Activated CD8-positive, alpha-beta memory T cell treated with anti-CD3 and anti-CD28 coated beads, Interleukin-2, amount 50 U/mL, for 4 hours (primary cell): ENCODE measurements around the gene PAIP2.
"Not testable (repeated sequence)": the region's sequence is repeated elsewhere in the genome, so short reads cannot be mapped to it uniquely, and the experiment has no call there.

Experiments
- DNase-seq: peaks from one replicate; pipeline ENCODE4 v3.0.0-alpha.2; 2020

PAIP2 gene

DNA sequence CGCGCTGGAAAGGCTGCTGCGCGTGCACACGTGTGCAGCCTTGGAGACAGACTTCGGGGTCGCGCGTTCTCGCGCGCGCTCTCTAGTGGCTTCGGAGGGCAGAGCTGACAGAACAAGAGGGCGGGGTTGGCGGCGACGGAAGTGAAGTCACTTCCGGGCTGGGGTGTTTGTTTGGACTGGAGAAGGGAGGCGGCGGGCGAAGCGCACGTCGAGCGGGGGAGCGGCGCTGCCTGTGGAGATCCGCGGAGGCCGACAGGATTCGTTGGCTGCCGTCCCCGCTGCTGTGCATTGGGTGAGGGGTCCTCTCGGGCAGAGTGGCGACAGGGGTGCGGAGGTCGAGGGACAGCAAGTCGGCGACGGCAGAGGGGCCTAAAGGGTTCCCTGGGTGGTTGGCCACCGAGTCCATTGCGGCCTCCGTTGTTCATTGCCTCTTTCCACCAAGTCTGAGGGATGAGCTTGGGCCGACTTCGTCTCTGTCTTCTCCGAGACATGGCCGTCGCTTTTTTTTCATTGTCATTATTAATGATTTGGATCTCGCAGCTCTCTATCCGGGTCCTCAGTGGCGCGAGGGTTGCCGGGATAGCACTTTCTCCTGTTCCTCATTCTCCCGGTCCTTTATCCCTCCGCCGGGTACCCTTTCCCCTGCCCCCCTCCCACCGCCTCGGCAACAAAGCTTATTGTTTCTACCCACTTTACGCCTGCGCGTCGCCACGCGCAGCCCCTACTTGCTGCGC, at the start of gene PAIP2:
Gene PAIP2 (plus strand): TSS at position 166 of the 734 bp plus-strand sequence. CDS start 21,931 bp downstream, outside the sequence.
- peak; percentile 98 for DNase-seq

- no peak for DNase-seq
Measured at GRCh38 chr5:139293202-139293506, 48.5 kb upstream of the PAIP2 start.

- peak; percentile 93 for DNase-seq
Measured at GRCh38 chr5:139293507-139294373, 47.9 kb upstream of the PAIP2 start, which contains the start of gene MATR3. TSS of gene MATR3 (plus strand) at chr5:139293740. CDS start at chr5:139307416, 13,676 bp downstream.

- peak; percentile 53 for DNase-seq
Measured at GRCh38 chr5:139294374-139295165, 47.1 kb upstream of the PAIP2 start.

DNA sequence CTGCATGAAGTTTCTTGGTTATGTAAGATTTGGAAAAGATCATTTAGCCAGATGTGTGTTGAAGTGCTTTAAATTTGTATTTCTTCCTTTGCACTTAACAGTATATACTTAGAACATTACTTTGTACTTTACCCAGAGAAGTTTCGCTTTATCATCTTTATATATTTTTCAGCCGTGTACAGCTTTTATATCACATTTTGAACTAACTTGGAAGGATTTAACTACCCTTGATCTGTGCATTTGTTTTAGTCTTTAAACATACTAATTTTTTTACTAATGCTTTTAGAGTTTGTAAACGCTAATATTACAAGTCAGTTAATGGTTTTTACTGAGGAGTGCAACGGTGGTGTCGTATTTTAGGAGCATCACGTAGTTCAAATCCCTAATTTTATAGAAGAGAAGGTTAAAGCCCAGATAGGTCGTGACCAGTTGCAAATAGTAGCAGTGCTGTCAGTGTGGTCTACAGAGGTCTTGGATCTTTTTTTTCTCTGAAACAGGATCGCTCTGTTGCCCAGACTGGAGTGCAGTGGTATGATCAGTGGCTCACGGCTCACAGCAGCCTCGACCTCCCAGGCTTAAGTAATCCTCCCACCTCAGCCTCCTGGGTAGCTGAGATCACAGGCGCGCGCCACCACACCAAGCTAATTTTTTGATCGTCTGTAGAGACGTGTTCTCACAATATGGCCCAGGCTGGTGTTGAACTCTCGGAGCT, 46.2 kb upstream of the PAIP2 start:
- no peak for DNase-seq

GRCh38 chr5:139296198-139296597, 45.5 kb upstream of the PAIP2 start:
- no peak for DNase-seq

GRCh38 chr5:139296862-139297326, 44.8 kb upstream of the PAIP2 start:
- DNase-seq, result no peak

DNA sequence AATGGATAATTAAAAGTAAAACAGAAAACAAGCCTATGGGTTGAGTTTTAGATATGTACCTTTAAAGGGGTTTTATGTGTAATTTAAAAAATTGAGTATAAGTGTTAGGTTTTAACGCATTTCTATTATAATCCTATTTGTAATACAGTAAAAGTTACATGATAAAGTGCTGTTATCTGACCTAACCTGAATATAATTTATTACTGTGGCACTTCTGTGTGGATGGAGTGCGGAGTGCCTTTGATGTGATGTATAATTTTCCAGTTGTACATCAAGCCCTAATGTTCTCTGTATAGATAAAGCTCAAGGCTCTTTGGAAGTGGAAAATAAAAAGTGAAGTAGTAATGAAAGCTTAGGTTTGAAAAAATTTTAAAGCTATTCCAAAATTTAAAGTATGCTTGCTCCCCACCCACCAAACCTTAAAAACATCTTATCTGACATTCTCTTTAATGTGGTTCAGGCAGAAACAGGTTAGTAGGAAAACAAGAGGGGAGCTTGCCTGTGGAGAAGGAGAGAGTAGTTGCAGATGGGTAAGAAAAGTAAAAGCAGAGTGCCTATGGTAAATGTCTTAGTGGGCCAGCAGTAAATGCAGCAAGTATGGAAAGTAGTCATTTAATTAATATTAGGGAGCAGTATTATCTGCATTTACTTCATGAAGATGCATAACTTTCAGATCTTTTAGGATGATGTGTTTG, 44.1 kb upstream of the PAIP2 start:
- no peak for DNase-seq

DNA sequence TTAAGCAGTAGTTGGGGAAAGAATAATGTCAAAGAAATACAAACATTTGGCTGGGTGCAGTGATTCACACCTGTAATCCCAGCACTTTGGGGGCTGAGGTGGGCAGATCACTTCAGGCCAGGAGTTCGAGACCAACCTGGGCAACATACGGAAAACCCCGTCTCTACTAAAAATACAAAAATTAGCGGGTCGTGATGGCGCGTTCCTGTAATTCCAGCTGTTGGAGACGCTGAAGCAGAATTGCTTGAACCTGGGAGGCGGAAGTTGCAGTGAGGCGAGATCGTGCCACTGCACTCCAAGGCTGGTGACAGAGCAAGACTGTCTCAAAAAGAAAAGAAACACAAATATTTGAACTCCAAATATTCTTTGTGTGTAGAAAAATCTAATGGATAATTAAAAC, 43.4 kb upstream of the PAIP2 start:
- DNase-seq, result no peak

DNA sequence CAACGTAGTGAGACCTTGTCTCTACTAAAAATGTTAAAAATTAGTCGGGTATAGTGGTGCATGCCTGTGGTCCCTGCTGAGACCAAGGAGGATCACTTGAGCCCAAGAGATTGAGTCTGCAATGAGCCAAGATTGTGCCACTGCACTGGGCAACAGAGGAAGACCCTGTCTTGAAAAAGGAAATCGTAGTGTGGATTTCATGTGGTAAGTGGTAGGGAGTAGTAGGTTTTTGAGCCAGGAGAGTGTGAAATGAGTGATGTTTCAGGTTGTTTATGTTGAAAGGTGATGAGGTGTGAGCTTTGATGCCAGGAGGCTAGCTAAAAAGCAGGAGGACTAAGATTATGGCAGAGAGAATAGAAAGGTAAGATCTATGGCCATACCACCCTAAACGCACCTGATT, 42.2 kb upstream of the PAIP2 start:
- DNase-seq, result no peak

DNA sequence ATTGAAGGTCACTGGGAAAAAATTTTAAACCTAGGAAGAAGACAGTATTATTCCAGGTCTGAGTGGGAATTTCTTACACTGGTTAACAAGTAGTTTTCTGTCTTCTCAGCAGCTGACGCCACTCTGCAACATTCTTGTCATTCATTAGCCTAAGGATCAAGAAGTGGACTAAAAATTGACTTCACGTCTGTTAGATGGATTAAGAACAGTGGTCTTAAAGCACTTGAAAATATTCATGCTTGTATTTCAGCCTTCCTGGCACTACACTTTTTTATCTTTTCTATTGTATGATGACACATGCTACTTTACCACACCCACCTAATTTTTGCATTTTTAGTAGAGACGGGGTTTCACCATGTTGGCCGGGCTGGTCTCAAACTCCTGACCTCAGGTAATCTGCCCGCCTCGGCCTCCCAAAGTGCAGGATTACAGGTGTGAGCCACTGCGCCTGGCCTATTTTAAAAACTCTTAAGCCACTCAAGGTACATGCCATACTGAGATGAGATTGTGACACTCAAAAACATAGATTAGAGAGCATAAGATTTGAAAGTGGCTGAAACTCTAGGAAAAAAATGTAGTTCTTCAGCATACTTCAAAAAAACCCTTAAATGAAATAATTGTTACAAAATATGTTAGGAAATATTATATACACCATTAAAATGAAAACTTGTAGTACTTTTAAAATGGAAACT, 39.7 kb upstream of the PAIP2 start:
- DNase-seq, result no peak

DNA sequence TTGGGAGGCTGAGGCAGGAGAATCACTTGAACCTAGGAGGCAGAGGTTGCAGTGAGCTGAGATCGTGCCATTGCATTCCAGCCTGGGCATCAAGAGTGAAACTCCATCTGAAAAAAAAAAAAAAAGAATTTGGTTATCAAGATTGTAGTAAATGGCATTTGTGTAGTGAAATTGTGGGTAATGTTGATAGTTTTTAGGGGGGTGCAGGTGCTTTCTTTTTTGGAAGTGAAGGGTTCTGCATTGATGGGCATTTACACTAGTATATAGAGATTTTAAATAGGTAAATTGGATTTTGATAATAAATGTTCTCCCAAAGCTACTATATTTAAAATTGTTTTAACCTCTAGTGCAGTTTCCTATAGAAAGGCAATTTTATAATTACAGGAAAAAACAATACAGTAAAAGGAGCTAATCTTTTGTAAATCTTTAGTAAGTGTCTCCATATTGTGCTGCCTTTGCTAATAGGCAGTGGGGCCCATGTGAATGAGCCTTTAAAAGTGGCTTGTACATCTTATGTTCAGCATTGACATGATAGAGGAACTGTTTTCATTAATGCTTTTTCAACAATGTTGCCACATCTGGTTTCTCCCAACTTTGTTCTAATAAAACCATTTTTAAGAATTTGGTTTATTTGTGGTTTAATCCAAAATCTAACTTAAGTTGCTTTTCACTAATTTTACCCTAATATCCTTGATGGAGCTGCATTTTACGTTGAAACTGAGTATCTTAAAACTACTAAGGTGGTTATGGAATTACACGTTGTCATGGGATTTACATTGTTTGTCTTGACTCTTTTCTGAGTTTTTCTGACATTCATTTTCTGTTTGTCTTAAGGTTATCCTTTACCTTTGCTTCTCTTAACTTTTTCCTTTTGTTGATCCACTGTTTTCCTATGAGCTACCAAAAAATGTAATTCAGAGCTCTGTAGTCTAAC, 37.0 kb upstream of the PAIP2 start:
- DNase-seq, result no peak

GRCh38 chr5:139306197-139306596, 35.5 kb upstream of the PAIP2 start:
- DNase-seq, result no peak

DNA sequence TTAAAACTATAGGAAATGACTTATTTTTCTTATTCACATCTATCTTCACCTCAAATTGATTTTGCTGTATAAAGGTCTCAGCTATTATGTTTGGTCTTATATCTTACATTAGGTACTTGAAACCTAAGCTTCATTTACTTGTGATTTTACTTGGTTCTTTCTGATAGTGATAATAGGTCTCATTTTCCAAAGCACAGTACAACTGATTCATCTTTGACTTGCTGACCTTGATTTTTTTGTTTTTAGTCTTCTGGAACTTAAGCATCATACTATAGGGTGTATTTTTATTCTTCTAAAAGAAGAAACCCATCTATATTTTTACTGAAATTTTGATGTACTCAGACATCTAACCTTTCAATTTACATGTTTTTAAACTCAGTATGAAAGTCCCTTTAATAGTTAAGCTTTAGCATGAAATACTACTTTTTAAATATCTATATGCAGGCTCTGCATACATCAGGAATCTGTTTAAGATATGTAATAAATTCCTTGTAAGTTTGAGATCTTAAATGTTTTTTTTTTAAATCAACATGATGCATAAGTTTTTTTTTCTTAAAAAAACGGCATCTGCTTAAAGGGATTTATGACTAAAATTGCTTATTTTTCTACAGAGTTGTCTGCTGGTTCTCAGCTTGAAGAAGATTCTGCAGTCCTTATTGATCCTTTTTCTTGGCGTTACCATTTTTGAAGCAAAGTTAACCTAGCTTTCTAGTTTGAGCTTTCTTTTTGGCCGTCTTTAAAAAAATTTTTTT, 34.9 kb upstream of the PAIP2 start:
- DNase-seq, result no peak

DNA sequence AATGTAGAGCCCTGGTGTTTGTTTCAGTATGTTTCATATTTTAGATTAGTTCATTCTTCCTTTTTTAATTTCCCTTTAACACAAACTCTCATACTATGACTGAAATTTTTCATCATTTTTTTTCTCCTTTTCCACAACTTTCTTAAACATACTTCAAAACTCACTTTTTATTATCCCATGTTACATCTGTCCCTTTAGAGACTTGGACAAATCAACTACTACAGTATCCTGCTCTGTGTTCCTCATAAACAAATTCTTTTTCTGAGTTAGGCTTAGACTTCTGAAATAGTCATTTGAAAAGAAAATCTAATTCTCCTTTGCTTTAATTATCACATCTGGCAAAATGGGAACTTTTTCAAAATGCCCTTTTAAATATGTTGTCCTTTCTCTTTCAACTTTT, 32.9 kb upstream of the PAIP2 start:
- DNase-seq, result no peak

DNA sequence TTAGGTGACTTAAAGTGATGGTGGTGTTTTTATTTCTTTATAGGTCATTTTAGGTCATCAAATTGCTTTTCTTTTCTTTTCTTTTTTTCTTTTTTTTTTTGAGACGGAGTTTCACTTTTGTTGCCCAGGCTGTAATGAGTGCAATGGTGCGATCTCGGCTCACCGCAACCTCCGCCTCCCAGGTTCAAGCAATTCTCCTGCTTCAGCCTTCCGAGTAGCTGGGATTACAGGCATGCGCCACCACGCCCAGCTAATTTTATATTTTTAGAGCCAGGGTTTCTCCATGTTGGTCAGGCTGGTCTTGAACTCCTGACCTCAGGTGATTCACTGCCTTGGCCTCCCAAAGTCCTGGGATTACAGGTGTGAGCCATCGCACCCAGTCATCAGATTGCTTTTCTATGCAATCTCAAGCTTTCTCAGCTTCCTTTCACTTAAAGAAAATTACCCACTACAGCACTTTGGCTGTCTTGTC, 30.9 kb upstream of the PAIP2 start:
- not testable (repeated sequence) for DNase-seq

- DNase-seq, result no peak
Measured at GRCh38 chr5:139312075-139312474, 29.6 kb upstream of the PAIP2 start.

- DNase-seq, result no peak
Measured at GRCh38 chr5:139314276-139314675, 27.4 kb upstream of the PAIP2 start.

GRCh38 chr5:139315056-139315615, 26.5 kb upstream of the PAIP2 start:
- no peak for DNase-seq
